Measurements from ENCODE around the gene FNDC3B.

The FNDC3B gene

DNA sequence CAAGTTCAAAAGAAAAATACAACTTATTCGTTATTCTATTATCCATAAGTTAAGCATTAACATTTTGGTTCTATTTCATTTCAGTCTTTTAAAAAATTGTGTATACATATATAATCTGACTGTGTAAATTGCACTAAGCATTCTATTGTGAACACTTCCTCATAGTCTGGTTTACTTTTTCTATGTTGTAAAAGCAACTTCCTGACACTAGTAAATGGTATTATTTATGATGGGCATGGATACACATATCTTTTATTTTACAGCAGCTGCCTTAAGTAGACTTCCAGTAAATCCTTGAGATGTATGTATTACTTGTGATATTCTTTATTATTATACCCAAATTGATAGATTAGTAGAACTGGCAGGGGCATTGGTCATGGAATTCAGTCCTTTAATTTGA lies 58.2 kb downstream of the FNDC3B start:
- no peak for DNase-seq

DNA sequence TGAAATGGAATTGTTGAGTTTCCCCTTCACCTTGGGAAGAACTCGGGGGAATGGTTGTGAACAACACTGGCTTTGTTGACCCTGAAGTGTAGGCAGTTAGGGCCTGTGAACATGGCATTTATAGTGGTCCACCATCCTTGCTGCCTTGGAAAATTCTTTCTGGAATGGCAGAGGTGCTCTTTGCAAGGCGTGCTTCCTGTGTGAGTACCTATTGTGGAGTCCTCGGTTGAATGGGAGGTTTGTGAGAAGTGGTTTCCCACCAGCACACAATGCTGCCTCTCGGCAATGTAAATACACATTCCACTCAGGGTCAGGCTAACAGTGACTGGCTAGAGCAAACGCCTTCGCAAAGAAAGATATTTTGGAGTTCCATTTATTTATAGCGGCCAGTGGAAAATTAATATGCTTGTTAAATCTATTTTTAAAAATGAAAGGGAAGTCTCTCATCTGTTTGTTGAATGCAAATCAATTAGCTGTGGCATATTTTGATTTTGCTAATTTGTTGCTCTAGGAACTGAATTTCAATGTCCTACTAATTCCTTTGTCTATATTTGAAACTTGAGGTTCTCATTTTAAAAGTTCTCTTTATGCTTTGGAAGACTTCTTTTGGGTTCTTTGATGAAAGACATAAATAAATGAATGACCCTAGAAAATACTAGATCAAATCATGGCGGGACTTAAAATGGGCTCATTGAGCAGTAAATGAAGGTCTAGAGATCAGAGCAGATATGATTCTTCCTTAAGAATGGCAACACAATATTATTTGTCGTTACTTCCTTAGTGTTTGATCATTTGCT lies 59.5 kb downstream of the FNDC3B start:
- peak; percentile 16 to 36 for DNase-seq

DNA sequence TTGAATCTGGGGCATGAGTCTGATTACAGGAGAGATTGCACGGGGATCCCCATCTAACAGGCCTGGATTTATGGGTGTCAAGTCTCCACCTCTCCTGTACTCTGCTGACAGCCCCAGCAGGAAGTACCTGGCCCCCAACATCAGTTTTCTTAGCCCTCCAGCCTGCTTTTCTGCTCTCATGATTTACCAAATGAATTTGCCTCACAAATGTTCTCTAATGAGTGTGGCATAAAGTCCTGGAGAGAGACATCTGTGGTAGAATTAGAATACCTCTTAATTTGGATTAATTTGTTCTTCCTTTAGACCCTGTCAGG lies 60.1 kb downstream of the FNDC3B start:
- DNase-seq: peak; percentile 77 to 81

DNA sequence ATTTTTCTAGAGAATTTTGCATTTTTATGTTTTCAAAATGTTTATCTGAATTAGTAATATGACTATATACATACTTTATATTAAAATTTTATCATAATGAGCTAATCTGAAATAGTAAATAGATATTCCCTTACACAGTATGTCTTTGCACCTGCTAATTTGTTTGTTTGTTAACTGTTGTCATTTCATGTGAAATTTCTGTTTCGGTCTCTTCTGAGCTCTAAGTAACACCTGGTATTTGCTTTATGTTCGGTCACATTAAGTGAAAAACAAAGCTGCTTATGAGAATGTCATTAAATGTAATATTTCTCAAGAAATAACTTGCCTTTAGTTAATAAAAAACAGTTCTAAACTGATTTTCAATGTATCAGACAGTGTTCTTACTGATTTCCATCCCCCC lies 61.1 kb downstream of the FNDC3B start:
- no peak for DNase-seq

DNA sequence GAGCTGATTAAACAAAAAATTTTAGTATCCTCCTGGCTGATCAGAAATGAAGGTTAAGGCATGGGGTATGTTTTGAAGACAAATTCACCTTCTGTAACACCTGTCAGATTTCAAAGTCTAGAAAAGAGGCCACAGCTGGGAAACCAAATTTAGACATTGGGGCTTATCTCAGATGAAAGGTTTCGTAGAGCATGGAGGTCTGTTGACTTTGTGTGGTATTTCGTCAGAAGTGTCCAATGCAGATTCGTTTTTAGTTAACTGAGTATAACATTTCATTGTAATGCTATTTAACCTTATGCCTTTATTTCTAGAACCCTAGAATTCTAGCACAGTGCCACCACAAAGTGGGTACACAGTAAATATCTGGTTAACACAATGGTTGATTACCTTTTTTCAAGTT lies 61.7 kb downstream of the FNDC3B start:
- DNase-seq: no peak

DNA sequence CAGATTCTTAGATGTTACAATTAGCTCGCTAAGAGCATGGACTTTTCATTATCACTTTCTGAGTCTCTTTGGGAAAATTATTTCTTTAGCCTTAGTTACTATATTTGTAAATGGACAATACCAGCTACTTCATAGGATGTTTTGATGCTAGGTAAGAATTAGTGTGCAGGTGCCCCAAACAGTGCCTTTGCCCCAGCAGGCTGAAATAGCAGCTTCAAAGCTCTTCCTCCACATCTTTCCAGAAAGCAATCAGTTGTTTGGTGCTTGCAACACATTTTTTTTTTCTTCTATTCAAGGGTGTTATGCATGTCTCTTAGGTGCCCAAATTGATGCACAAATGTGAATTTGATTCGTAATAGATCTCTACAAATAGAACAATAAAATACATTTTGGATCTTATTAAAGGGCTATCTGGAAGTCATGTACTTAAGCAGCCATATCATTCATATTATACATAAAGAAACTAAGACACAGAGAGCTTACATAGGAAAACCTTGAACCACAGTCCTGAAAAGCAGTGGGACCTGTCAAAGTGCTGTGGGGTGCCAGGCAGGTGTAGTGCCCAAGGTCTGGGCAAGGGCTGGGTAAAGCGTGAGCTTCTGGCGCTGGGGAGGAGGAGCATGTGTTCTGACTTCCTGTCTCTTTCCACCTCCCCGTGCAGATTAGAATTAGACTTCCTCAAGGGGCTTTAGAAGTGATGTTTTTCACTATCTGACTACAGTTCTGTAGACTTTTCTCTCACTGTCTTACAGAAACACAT lies 62.9 kb downstream of the FNDC3B start:
- no peak for DNase-seq

DNA sequence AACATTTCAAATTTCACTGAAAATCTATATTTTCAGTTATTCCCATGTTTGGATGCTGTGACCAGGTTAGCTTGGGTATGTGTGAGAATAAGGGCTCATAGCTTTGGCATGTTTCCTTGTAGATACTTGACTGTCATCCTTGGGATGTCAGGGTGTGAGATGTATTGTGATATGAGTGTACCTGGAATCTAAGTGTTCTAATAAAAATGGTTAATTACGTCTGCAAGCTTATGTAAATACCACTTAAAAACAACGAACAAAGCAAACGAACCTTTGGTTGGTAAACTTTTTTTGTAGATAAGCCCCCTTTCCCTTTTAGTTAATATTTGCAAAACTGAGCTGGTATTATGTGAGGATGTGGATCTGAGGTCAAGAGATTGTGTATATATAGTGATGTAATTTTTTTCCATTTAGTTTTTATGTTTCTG lies 63.5 kb downstream of the FNDC3B start:
- DNase-seq: no peak

DNA sequence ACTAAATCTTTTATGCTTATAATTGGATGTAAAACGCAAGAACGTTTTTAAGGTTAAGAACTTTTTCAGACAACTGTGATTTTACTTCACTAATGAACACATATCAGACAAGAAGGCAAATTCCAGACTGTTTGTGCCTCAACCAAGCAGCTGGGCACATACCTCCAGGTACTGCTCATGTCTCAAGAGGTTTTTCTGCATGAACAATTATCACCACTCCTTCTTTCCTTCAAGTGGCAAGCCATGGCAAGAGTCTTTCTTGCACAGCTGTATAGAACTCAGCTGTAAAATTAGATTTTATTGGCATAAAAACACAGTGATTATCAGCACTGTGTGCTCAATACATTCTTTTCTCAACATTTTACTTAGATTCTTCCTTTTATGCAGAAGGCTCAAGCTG lies 64.3 kb downstream of the FNDC3B start:
- DNase-seq: no peak

DNA sequence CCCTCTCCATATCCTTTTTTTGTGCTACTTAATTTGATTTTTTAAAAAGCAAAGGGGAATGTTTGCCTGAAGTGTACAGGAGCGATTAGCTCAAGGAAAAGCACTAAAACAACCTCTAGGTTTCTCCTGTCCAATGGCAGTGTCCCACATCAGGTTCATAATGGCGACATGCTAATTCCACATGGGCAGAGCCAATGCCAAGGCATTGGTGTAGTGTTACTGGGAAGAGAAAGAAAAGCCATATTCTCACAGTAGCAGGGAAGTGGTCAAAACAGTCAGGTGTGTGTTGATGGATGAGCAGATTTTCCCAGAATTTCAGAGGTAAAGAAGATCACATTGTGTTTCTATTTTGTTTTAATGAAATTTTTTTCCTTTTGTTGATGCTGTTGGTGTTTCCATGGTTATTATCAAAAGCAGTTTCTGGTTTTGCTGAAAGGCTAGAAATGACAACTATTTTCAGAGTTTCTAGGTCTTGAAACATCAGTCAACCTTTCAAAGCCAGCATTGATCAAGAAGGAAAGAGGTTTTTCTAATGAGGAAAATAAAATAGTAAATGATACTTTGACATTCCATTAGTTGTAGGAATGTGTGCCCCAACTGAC lies 65.2 kb downstream of the FNDC3B start:
- DNase-seq: peak; percentile 8 to 9

DNA sequence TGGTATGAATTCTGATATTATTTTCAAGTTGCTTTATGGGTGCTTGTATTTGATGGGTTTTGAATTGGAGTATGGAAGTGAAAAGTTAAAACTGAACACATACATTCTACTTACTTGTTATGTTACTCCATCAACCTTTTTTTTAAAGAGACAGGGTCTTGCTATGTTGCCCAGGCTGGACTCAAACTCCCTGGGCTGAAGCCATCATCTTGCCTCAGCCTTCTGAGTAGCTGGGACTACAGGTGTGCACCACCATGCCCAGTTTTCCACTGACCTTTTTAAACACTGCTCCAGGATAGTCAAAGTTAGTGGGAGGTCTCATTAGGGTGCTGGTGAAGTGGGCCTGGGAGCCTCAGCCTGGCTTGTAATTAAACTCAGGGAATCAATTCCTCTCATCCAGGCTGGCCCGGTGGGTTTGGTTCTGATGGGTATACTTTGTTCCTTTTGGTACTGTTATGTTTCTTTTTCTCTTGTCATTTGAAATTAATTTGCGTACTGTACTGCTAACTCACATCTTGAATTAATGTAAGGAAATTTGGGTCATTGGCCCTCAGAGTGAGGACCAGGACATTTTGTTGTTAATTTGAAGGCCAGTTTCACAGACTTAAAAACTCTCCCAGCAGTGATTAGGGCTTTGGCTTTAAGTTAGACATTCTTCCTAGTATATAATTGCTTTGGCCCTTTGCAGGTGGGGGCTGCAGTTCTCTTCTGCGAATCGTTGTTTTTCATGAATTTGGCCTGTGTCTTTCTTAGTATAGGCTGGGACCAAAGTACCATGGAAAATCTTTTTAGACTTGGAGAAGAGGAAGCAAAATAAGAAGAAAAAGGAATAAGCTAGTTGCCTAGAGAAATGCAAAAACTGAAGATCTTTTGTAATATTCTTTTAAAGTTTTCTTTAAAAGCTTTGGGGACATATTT lies 66.9 kb downstream of the FNDC3B start:
- no peak for DNase-seq

DNA sequence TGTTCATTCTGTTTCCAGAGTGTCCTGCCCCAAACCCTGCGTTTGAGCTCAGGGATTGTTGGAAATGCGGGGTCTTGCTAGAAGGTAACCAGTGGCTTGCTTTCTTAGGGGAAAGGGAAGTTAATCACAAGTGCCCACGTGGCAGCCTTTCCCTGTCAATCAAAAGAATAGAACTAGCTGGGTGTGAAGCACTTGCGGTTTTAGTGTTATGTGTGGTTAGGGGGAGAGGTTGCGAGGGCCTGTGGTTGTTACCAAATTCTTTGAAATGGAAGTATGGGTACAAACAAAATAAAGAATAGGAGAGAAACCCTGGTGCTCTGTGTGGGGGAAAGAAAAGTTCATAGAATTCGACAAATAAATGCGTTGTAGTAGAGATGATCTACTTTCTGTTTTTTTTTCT lies 67.6 kb downstream of the FNDC3B start:
- DNase-seq: no peak

DNA sequence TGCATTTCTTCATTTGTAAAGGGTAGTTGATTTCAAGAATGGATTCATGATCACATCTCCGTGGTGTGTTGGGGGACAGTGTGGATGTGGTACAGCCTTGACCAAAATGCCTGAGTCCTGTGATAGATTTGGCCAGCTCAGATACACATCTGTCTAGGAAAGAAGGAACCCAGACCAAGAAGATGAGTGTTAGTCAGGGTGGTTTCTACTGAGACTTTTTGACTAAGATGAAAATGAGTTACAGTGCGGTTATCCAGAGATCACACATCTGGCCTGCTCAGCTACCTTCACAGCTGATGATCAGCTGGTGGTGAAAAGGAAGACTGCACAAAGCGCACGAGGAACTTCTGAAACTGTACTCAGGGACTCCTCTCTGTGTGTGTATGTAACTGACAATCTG lies 68.0 kb downstream of the FNDC3B start:
- DNase-seq: no peak

DNA sequence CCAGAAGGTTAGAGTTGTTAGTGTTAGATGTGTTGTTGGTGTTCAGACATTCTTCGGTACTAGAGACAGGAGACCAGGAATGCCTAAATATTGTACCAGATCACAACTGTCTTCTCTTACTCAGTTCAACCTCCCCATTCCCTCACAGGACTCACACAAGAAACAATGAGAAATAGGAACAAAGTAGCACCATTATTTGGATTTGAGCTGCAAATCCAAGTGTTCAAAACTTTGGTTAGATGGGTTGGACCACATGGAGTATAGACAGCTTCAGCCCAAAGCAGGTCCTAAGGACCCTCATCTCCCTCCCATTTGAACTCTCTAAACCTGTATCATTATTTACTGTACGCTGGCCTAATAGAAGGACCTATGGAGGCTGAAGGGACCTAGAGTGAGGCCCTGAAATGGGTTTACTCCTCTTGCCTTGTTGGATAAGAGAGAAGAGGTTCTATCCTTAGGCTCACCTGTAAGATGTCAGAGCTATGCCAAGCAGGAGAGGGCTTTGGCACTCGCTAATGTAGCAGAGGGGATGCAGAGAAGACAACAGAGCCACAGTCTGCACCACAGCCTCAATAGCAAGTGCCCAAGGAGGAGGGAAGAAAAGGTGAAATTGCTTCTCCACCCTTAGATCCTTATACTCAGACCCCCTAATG lies 70.9 kb downstream of the FNDC3B start:
- no peak for DNase-seq

DNA sequence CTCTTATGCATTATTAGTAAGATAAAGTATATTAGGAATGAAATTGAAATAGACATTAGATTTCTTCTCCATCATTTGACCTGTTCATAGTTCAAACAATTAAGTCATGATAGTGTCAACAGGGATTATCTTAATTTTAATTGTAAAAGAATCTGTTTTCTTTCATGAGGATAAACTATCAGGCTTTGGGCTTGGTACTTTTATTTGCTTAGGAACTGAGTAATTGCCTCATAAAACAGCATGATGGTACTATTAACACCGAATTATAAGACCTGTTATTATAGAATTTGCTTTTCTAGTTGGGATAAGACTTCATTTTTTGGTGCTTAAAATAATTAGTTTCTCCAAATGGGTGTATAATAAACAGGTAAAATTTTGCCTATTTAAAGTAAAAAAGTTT lies 71.8 kb downstream of the FNDC3B start:
- DNase-seq: no peak

DNA sequence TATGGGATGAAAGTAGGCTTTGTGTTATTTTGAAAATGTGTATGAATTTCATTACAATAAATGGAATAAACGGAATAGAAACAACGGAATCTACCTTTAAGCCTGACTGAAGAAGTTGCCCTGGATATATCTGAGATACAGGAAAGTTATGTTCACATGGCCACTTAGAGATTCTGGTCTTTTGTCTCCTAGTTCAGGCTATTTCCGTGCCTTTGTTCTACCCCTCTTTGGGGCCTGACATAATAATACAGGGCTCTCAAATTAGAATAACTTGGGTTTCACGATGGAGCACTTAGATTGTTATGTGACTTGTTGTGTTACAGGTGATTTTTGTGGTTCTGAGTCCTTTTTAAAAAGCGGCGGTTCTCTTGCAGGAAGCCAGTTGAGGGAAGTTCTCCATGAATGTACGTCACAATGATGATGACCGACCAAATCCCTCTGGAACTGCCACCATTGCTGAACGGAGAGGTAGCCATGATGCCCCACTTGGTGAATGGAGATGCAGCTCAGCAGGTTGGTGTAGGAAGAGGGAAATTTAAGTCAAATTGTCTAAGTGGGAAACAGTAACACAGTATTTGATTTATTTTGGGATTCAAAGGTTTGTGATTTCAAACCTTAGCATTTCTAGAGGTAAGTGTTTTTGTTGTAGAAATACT lies 72.8 kb downstream of the FNDC3B start:
- no peak for DNase-seq

DNA sequence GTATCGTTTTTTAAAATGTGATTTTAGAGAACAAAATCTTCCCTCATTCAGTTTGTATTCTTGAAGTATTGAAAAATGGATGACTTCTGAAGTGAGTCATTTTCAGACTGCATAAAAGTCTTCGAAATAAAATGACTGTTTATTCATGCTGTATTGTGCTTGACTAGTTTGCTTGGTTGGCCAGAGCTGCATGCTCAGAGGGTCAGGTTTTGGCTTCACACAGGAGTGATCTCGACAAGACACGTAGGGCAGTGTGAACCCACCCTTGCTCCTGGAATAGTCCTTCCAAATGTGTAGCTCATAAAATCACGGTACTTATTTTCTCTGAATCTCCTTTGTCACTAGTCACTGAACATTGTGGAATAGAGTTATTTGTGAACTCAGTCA lies 73.3 kb downstream of the FNDC3B start:
- DNase-seq: no peak

DNA sequence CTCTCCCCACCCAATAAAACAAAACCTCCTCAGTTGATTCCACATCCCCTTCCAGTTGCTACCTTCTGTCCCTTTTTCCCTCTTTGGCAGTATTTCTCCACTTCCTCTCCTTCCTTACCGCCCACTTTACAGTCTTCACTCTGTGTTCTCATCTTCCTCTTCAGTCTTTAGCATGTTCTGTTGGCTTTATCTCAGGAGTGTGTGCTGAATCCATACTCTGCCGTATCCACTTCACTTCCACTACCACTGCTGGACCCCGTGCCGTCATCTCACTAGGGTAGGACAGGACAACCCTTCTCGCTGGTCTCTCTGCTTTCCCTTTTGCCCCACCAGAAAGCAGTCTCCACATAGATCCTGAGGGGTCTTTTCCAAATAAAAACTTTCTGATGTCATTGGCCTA lies 74.3 kb downstream of the FNDC3B start:
- no peak for DNase-seq

DNA sequence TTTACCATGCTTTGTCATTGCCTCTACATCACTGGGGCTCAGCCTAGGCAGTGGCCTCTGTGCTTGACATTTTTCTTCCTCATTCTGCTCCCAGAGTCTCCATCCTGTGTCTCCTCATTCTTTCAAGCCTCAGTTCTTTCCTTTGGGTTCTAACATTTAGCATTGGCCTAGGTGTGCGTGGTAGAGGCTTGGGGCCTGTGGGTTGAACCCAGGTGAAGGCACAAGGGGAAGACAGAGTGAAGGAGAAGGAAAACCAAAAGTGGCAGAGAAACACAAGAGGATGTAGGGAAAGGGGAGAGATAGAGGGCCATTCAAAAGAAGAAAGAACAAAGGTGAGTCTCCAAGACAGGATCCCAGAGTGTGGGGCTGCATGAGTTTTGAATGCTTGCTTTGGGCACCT lies 75.7 kb downstream of the FNDC3B start:
- DNase-seq: no peak

DNA sequence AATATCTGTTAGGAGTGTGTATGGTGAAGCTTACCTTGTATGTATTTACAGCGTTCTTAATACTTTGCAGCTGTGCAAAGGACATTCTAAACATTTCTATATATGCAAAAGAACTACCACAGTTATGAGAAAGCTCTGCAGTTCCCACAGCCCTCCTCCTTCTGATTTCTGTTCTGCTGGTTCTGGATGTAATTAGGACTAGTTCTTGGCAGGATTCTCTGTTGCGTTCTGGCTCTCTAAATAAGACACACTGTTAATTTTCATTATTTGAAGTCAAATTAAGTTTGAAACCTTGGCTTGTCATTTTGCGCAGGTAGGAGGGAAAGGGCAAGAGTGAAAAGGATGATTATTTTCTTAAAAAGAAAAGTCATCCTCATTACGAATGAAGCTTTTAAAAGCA lies 76.4 kb downstream of the FNDC3B start:
- DNase-seq: no peak

DNA sequence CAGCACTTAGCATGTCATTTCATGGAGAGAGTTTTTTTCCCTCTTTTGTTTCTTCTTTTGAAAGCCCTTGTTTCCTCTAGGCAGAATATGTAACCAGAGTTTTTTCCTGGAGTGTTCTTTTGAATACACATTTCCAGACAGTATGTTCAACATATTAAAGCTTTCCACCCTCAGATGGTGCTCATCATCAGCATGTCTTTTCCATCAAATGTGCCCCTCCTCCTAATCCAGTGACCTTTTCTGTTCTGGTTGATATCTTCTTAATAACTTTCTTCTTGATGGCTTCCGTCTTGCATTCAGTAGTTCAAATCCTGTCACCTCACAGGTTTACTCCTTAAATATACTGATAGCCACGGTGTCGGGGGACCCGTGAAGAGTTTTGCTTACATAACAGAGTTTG lies 78.6 kb downstream of the FNDC3B start:
- DNase-seq: no peak

DNA sequence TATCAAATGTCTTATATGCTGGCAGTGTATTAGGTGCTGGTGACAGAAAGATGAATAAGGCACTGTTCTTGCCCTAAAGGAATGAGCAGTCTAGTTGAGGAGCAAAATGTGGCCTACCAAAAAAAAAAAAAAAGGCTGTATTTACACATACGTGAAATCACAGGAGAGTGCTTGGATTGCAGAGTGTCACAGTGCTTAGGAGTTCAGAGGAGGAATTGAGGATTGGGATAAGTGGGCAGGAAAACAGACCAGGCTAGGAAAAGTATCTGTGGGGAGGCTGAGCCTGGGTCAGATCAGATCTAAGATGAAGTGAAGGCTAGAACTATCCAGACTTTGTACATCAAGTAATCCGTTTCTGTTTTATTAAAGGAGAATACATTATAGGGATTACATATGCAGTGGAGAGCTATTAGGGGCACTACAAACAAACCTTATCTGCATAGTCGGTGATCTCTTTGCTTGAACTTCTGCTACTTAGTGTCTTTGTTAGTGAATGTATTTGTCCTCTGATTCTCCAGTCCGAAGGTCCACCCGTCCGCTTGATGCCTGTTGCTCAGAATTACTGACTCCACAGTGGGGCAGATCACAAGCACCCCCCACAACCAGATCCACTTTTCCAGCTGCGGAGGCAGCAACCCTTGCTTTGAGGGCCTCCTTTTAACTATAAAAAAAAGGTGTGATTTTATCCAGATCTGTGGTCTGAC lies 80.0 kb downstream of the FNDC3B start:
- no peak for DNase-seq
